ENCODE data around the gene ACSM5.
"Not testable (repeated sequence)": the region's sequence is repeated elsewhere in the genome, so short reads cannot be mapped to it uniquely, and the experiment has no call there.

ACSM5 gene

DNA sequence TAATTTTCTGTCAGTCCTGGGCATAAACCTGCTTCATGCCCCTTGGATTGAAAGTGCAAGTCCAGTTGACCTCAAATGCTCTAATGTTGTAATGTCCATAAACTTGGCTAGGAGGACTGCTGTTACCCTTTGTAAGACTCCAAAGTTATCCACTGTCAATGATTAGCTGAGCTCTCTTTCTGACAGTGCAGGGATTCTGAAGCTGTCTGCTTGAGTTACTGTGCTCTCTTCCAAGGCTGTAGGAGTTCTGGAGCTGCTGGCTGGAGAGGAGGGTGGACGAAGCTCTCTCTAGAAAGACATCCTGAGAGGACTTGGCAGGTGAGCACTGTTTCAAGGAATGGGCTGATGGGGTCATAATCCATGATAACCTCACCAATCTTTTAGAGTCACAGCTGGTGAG lies 42.0 kb downstream of the ACSM5 start, which contains the start of gene ACSM2A:
TSS of gene ACSM2A (plus strand) at position 158 of the 400 bp plus-strand sequence. CDS start 8,594 bp downstream, outside the sequence.
- H3K36me3 Mint-ChIP-seq, H3K9me3 Mint-ChIP-seq, H3K4me1 Mint-ChIP-seq, DNase-seq, H3K27ac Mint-ChIP-seq, H3K4me3 Mint-ChIP-seq, H3K27me3 Mint-ChIP-seq, CTCF ChIA-PET: not testable (repeated sequence)

DNA sequence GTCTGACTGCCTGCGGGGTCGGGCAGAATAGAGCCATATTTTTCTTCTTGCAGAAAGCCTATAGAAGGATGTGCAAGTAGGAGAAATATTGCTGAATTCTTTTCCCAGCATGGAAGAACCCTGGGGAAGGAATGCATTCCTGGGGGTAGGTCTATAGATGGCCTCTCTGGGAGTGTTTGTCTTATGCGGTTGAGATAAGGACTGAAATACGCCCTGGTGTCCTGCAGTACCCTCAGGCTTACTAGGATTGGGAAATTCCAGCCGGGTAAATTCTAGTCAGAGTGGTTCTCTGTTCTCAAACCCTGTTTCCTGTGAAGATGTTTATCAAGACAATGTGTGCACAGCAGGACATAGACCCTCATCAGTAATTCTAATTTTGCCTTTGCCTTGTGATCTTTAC lies 44.3 kb downstream of the ACSM5 start:
- H3K9me3 Mint-ChIP-seq, CTCF ChIA-PET, H3K27me3 Mint-ChIP-seq, H3K36me3 Mint-ChIP-seq, DNase-seq, H3K27ac Mint-ChIP-seq, H3K4me1 Mint-ChIP-seq, H3K4me3 Mint-ChIP-seq: not testable (repeated sequence)

DNA sequence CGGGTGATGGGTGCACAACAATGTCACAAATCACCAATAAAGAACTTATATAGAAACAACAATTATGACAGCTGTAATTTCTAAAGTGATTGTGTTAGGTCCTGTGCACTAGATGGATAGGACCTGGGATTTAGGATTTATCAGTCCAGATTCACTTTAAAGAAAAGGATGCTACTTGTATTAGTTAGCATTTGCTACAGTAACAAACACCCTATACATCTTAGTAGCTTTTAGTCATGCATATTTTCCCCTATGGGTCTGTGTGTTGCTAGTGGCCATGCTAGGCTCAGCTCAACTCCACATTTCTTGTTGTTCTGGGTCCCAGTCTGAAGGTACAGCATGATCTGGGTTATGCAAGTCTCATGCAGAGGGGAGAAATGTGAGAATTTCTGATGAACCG lies 49.9 kb downstream of the ACSM5 start:
- DNase-seq, H3K9me3 Mint-ChIP-seq, H3K27ac Mint-ChIP-seq, H3K4me1 Mint-ChIP-seq, H3K27me3 Mint-ChIP-seq, CTCF ChIA-PET, H3K36me3 Mint-ChIP-seq, H3K4me3 Mint-ChIP-seq: not testable (repeated sequence)

DNA sequence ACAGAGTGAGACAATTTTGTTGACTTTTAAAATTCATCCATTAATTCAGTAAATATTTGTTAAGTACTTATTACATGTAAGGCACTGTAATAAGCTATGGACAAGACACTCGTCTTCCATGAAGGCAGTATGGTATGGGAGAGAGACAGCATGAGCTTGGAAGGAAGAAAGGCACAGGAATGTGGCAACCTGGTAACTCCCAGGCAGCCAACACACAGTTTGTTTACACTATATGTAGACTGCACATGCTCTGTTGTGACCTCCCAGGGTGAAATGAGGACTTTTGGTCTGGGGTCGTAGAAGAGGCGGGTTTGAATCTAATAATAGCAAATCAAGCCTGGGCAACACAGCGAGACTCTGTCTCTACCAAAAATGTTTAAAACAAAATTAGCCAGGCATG lies 51.0 kb downstream of the ACSM5 start:
- DNase-seq, H3K27ac Mint-ChIP-seq, CTCF ChIA-PET, H3K27me3 Mint-ChIP-seq, H3K4me1 Mint-ChIP-seq, H3K36me3 Mint-ChIP-seq, H3K4me3 Mint-ChIP-seq, H3K9me3 Mint-ChIP-seq: not testable (repeated sequence)

DNA sequence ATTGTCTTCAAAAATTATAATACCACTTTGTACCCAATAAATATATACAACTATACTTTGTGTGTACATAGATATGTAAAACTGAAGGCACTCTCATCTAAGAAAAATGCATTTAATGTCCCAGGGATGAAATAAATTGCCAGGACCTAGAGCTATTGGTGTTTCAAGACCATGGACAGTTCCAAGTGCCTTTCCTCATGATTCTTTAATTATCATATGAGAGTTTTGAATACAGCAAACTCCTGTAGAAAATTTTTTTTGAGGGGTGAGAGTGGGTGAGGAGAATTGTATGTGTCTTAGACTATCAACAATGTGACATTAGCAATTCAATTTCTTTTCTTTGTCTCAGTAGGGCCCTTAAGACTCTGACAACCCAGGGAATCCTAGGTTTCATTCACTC lies 59.6 kb downstream of the ACSM5 start:
- H3K4me1 Mint-ChIP-seq, DNase-seq, CTCF ChIA-PET, H3K36me3 Mint-ChIP-seq, H3K27ac Mint-ChIP-seq, H3K9me3 Mint-ChIP-seq, H3K27me3 Mint-ChIP-seq, H3K4me3 Mint-ChIP-seq: not testable (repeated sequence)

DNA sequence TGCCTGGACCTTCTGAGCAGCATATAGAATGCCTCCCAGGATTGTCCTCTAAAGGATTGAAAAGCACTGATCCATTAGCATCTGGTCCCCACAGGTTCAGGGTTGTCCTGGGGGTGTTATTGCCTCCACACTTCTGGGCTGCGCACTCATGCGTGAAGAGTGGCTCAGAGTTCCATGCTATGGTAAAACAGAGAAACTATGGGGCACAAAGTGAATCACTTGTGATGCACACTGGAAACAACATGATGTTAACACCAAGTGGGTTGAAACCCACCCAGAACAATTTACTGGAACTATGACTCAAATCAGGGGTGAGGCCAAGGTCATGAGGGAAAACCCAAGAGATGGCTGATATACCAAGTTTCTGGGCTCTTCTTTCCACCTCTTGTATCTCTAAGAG lies 60.6 kb downstream of the ACSM5 start:
- H3K4me1 Mint-ChIP-seq, H3K36me3 Mint-ChIP-seq, H3K4me3 Mint-ChIP-seq, CTCF ChIA-PET, H3K27me3 Mint-ChIP-seq, DNase-seq, H3K27ac Mint-ChIP-seq, H3K9me3 Mint-ChIP-seq: not testable (repeated sequence)

DNA sequence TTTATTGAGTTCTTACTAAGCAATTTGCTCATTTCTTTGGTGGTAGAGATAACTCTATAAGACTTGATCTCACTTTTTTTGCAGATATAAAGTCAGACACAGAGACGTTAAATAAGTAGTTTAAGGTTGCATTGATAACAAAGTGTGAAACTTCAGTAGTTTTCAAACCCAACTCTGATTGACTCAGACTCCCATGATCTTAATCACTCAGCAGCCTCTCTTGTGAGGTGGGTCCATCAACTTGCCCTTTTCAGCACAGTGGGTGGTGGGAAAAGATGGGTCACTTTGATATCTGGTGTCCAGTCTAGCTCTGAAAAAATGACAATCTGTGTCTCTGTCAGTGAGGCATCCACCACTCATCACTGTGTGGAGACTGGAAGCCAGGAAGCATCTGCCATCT lies 61.4 kb downstream of the ACSM5 start:
- not testable (repeated sequence) for H3K27ac Mint-ChIP-seq, H3K9me3 Mint-ChIP-seq

DNA sequence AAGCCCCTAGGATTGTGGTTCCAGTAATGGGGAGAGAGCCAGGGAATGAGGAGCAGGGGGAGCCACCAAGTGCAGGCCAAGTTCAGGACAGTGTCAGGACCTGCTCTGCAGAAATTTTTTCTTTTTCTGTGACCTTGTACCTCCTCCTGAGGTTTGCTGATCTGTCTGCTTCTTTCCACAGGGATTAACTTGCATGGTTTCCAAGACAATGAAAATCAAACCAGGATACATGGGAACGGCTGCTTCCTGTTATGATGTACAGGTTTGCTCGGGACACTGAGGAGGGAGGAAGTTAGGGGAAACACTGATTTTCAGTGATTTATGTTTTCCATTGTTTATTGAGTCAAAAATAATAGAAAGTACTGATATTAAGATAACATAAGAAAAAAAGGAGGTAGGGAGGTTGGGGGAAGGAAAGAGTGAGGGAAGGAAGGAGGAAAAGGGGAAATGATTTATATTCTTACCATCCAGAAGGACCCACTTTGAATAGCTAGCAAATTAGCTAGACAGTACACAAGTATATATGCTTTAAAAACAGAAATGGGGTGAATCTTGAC lies 67.9 kb downstream of the ACSM5 start:
- DNase-seq = not testable (repeated sequence)

More for the DNA sequence above, 61.4 kb downstream of the ACSM5 start:
- H3K27me3 Mint-ChIP-seq, DNase-seq, CTCF ChIA-PET, H3K4me3 Mint-ChIP-seq, H3K4me1 Mint-ChIP-seq, H3K36me3 Mint-ChIP-seq: not testable (repeated sequence)

DNA sequence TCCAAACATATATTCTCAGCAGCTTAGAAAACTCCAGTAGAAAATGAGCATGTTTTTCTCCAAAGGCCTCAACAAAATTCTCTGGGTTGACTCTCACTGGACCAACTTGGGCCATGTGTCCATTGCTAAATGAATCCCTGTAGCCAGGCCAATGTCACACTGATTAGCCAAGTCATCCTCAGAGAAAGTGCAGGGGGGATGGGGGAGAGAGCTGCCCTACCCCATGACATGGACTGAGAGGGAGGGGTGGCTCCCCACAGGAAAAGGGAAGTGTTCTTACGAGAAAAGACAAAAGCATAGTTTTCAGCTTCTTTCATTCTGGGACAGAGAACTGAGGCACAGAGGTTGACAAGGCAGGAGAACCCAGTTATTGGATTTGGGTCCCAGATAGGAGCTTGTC lies 74.7 kb downstream of the ACSM5 start:
- not testable (repeated sequence) for H3K4me3 Mint-ChIP-seq

More for the DNA sequence above, 67.9 kb downstream of the ACSM5 start:
- H3K27ac Mint-ChIP-seq, H3K4me3 Mint-ChIP-seq, H3K9me3 Mint-ChIP-seq, CTCF ChIA-PET, H3K36me3 Mint-ChIP-seq, H3K27me3 Mint-ChIP-seq, H3K4me1 Mint-ChIP-seq: not testable (repeated sequence)

DNA sequence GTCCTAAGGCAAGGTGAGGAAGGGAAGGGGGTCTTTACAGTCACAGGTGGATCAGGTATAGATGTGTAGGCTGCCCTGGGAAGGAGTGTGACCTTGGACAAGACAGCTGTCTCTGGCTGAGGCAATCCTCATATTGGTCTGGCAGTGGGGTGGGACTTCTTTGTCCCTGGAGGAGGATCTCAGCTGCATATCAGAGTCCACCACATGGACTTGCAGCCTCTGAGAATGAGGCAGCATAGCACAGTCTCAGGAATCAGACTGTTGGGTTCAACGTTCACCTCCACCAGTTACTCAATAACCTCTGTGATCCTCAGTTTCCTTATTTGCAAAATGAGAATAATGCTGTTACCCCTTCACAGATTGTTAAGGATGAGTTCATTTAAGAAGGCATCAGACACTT lies 75.4 kb downstream of the ACSM5 start:
- H3K27me3 Mint-ChIP-seq = no peaks in the 10 kb centered on the region
- no peaks in the 10 kb centered on the region for H3K36me3 Mint-ChIP-seq
- H3K27ac Mint-ChIP-seq = no peak overlapping the region
- CTCF ChIA-PET = no interaction called here
- no peaks in the 10 kb centered on the region for H3K9me3 Mint-ChIP-seq
- no peak overlapping the region for H3K4me3 Mint-ChIP-seq
- no peak for DNase-seq
- H3K4me1 Mint-ChIP-seq = no peaks in the 10 kb centered on the region

More for the DNA sequence above, 74.7 kb downstream of the ACSM5 start:
- H3K4me1 Mint-ChIP-seq, CTCF ChIA-PET, H3K9me3 Mint-ChIP-seq, DNase-seq, H3K27ac Mint-ChIP-seq, H3K27me3 Mint-ChIP-seq, H3K36me3 Mint-ChIP-seq: not testable (repeated sequence)

DNA sequence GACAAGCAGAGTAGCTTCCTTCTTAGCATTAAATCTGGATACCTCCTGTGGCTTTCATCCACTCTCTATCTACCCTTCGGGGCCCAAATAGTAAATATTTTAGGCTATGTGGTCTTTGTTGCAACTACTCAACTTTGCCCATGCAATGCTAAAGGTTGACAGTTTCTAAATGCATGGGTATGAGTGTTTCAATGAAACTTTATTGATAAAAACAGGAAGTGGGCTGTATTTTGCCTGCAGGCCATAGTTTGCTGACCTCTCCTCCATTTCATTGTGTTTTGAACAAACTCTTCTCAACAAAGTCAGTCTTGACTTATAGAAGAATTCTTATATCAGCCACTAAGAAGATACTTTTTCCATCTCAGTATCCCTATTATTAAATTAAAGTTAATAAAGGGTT lies 76.1 kb downstream of the ACSM5 start:
- Mint-ChIP-seq H3K4me3 (no peak overlapping the region), H3K36me3 (no peaks in the 10 kb centered on the region), H3K4me1 (no peaks in the 10 kb centered on the region), H3K27ac (no peak overlapping the region), H3K9me3 (no peaks in the 10 kb centered on the region), H3K27me3 (no peaks in the 10 kb centered on the region)
- DNase-seq = no peak
- CTCF ChIA-PET = no interaction called here

All from activated naive CD4-positive, alpha-beta T cell treated with anti-CD3 and anti-CD28 coated beads, Interleukin-2, amount 10 ng/mL, durations not matched to agents 7 days and 5 days (primary cell).